Activated CD4-positive, alpha-beta T cell treated with anti-CD3 and anti-CD28 coated beads, Interleukin-2, amount 50 U/mL, for 24 hours (primary cell): ENCODE results near the gene COX5A.
A peak's percentile ranks its signal among the peaks of the same experiment; 100 is the strongest.

Experiments used
- DNase-seq, 2 donors: peaks; one replicate each; pipeline ENCODE4 v3.0.0-alpha.2; 2020; ENCODE audit warnings: low read depth in 1 of 2, low spot score in 1 of 2

Gene COX5A

GRCh38 chr15:74873036-74873755 lies 64.7 kb downstream of the COX5A start, which contains the start of gene SCAMP2:
Gene SCAMP2, minus strand, starts transcription at chr15:74873365. Its CDS starts 110 bp downstream, at chr15:74873255.
- peak; percentile 80 to 86 for DNase-seq

DNA sequence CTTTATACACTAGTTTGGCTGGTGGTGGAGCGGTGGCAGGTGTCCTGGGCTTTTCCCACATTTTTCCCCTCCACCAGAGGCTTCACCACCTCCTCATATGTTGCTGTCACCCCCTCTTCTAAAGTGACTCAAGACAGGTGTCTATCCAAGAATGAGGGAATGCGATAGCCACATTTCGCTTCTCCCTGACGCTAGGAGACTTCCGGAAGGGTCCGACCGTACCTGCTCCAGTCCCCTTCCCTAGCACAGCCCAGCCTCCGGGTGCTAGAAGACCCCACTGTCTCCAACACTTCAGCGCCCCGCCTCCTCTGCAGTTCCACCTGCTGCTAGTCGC lies 65.2 kb downstream of the COX5A start:
- DNase-seq = no peak

DNA sequence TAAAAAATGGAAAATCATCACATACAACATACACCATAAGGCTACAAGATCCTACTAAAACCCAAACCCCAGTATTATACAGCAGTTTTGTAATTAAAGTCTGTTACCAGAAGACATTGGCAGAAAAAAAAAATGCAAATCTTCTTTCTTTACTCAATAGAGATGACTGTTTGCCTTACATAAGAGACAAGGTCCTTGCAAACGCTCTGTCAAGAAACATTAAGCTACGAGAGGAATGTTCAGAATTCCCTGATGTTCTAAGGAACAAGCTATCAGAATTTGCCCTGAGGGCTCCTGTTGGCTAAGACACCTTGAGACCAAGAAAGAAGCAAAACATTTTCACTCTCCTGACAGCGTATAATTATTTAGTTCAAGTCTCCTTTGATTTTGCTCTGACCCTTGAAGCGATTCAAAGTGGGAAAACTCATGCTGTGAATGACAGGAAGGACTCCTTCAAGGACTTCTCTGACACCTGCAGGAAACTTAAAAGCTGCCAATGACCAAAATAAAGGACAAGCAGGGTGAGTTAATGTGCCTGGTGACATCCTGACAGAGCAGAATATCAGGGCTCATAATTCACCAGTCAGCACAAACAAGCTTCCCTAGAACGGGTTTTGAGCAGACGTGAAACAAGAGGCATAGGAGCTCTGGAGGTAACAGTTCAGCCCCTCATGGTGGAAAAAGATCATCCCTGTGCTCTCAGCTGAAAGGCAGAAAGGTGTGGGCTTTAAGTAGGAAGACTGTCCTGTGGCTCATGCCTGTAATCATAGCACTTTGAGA lies 67.2 kb downstream of the COX5A start:
- no peak for DNase-seq
